HG02763 (cell line): ENCODE measurements around the gene CAV1.

Experiments
- ATAC-seq: cut with Tn5 transposase; IDR thresholded peaks from one replicate; pipeline ENCODE4 v1.9.1; 2021; ENCODE audit warnings: mild to moderate bottlenecking, moderate library complexity; ENCODE audit not compliant: unreplicated experiment

CAV1 gene

DNA sequence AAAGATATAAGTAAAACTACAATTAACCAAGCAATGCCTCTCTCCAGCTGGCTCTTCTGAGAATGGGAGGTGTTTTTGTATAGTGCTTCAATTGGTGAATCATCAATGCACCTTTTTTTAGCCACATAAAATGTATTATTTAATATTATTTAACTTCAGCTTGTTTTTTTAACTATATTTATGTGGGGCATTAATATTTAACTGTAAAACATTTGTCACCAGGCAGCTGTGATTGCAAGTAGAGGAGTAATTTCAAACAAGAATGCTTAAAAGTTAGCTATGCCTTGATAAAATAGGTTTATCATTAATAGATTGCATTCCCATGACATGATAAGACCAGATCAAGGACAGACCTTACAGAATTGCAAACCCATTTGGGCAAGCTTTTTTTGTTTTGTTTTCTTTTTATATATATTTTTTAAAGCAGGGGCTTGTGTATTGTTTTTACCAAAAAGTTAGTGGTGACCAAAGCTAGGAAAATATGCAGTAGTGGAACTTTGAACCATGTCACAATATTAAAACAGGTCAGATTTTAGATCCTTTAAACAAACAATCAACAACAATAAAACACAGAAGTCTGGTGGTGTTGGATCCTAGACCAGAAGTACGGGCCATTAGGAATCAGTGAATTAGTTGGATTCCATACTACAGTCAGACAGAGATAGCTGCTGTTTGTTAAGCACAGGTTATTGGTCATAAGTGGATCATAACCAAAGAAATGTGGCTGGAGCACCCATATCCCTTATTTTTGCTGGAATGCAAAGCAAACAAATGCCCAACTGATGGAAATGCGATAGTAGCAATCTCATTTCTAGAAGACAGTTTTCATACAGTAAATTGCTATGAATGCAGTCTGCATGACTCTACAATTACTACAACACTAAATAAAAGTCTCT is 22.4 kb upstream of the CAV1 start:
- no peak for ATAC-seq

GRCh38 chr7:116503835-116504234 is 21.0 kb upstream of the CAV1 start:
- ATAC-seq, result no peak

DNA sequence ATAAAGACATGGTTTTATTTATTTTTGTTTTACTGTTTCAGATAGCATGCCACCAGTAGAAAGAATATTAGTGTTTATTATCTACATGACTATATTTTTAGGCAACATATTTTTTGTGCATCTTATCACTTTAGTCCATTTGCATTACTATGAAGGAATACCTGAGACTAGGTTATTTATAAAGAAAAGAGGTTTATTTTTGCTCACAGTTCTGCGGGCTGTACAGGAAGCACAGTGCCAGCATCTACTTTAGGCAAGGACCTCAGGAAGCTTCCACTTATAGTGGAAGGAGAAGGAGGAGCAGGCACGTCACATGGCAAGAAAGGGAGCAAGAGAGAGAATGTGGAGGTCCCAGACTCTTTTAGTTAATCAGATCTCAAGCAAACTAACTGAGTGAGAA is 19.6 kb upstream of the CAV1 start:
- no peak for ATAC-seq

- no peak for ATAC-seq
Measured at GRCh38 chr7:116505823-116506222, 19.0 kb upstream of the CAV1 start.

DNA sequence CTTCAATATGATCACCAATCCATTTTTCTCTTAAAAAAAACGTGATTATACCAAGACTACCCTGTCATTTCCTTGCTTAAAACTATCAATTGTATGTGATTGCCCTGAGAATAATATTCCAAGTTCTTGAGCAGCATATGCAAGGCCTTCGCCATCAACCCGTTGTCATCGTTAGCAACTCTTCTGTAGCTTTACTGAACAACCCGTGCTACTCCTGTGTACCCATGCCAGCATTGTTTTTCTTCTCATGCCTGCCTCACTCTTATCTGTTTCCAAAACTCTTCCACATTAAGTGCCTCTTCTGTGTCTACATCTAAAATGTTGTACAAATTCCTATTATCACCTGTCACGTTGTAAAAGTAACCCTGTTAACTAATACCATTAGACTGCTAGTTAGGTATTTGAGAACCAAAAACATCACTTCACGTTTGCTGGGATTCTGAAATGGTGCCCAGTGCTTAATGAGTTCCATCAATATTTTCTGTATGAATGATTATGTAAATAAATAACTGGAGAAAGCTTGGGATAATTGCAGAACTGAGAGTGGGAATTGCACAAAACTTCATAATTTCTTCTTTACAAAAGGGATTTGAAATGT is 14.8 kb upstream of the CAV1 start:
- no peak for ATAC-seq

GRCh38 chr7:116510795-116511194 is 14.0 kb upstream of the CAV1 start:
- ATAC-seq, result no peak

- ATAC-seq, result peak; percentile 99
Measured at GRCh38 chr7:116511552-116512519, 13.0 kb upstream of the CAV1 start.

GRCh38 chr7:116512520-116513188 is 12.2 kb upstream of the CAV1 start:
- no peak for ATAC-seq

GRCh38 chr7:116515584-116515983 is 9.3 kb upstream of the CAV1 start:
- no peak for ATAC-seq

GRCh38 chr7:116516324-116516723 is 8.5 kb upstream of the CAV1 start:
- ATAC-seq, result no peak

- no peak for ATAC-seq
Measured at GRCh38 chr7:116517626-116518025, 7.2 kb upstream of the CAV1 start.

GRCh38 chr7:116518961-116519360 is 5.9 kb upstream of the CAV1 start:
- no peak for ATAC-seq

DNA sequence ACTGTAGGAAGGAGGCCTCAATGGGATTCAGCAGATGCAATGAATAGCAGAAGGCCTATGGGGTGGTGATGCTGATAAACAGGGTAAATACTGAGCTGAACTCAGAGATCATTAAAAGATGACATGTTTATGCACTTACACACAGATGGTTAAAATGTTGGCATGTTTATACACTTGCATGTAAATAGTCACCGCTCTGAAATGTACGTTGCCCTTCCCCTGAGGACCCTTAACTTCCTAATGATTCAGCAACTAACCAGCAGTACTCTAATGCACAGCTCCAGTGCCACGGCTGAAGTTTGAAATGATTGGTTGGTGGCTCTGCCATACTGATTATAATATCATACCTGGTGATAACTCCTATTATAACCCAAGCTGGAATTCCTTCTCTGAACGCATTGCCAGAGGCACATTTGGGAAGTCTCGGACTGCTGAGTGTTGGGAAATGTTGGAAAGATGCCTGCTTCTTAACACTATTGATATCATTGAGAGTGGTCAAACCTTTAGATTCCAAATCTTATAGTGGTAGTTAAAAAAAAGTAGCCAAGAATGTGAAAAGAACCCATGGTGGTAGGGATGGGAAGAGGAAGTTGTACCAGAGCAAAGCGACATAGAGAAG is 3.7 kb upstream of the CAV1 start:
- ATAC-seq, result no peak

- ATAC-seq, result no peak
Measured at GRCh38 chr7:116522247-116522646, 2.6 kb upstream of the CAV1 start.

DNA sequence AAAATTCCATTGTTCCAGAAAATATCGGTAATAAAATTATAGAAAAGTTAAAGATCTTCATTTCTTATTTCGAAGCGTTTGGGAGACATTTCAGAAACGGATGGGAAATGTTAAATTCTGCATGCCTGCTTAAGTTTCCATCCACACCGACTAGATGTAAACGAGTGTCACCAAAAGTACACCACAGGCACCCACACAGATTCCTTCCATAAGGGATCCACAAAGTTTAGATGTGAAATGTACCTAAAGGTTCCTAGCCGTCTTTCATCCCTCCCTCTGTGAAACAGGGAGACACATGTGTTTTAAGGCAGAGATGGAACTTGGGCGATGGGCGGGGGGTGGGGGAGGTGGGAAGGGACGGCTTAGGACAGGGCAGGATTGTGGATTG is 621 bp upstream of the CAV1 start:
- ATAC-seq, result no peak

- no peak for ATAC-seq
Measured at GRCh38 chr7:116525298-116525912, 569 bp downstream of the CAV1 start.

DNA sequence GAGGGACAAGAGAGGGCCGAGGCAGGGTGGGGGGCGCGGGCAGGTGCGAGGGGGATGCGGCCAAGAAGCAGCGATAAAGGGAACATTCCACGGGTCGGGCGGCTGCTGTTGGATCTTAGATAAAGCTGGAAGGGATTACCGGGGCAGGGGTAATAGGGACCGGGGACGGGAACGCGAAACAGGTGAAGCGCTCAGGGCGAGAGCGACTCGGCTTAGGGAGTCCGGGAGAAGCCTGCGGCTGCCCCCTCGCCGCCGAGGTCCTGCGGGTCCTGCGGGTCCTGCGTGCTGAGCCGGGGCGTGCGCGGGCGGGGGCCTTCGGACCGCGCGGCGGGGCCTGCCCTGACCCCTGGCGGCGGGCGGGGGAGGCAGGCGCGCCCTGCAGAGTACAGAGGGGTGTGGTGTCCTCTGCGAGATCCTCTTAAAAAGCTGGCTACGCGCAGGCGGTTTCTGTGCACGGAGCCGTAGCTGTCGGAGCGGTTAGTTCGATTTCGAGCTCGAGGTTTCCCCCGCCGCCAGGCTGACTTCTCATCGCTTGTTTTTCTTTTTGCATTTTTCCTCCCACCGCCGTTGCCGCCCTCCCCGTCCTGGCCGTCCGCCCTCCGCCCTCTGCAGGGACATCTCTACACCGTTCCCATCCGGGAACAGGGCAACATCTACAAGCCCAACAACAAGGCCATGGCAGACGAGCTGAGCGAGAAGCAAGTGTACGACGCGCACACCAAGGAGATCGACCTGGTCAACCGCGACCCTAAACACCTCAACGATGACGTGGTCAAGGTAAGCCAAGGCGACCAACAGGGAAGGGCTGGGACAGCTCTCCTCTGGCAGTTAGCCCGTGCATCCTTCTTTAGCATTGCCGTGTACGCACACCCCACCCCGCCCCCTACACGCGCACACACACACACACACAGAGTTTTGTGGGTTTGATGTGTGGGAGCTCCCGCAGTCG is 1.4 kb downstream of the CAV1 start:
- ATAC-seq, result peak; percentile 93

DNA sequence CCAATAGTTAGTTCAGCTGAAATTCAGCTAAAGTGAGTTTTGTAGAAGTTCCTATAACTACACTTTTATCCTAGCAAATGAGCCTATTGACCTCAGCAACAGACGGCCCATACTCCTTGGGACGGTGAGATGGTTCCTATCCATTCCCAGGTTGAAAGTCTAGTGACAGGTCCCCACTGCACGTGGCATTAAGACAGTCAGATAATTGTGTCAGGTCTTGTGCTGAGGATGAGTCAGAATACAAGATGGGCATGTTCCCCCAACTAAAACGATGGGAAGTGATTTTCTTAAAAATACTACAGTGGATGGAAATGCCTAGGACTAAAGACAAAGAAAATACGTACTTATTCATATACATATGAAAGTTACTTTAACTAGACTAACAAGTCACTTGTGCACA is 2.1 kb downstream of the CAV1 start:
- no peak for ATAC-seq

DNA sequence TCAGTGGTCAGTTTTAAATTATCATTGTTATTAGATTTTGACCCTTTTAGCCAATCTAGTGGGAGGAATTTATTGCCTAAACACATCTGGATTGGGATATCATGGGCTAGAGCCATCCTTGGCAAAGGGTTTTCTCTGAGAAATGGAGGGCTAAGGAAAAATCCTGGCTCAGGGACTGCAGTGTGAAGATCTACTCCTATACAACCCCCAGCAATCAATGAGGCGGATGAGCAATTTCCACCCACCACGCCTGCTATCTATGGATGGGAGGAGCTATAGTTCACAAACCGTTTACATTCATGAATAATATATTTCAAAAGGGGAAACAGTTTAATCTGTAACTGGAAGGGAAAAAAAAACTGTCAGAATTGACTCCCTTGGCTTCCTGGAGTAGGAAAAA is 2.7 kb downstream of the CAV1 start:
- ATAC-seq, result no peak
